Activated CD4-positive, alpha-beta T cell treated with anti-CD3 and anti-CD28 coated beads, Interleukin-2, amount 50 U/mL, for 4 hours (primary cell): ENCODE measurements around the gene ENKD1.

Source experiments
- DNase-seq, 2 experiments: peaks; one replicate each; pipeline ENCODE4 v3.0.0-alpha.2; 2020

Gene ENKD1

GRCh38 chr16:67648088-67648763 is 18.3 kb downstream of the ENKD1 start:
- DNase-seq: no peak

DNA sequence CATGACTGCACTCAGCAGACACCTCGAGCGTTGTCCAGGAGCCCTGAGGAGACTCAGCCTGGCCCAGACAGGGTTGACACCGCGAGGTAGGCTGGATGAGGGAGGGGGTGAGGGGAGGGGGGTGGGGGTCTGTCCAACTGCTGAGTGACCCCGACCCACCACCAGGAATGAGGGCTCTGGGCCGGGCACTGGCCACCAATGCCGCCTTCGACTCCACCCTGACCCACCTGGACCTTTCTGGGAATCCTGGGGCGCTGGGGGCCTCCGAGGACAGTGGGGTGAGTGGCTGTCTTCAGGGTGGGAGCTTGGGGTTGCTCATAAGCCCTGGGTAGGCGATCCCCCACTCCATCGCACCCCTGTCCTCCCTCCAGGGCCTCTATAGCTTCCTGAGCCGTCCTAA is 18.9 kb downstream of the ENKD1 start:
- DNase-seq: no peak

DNA sequence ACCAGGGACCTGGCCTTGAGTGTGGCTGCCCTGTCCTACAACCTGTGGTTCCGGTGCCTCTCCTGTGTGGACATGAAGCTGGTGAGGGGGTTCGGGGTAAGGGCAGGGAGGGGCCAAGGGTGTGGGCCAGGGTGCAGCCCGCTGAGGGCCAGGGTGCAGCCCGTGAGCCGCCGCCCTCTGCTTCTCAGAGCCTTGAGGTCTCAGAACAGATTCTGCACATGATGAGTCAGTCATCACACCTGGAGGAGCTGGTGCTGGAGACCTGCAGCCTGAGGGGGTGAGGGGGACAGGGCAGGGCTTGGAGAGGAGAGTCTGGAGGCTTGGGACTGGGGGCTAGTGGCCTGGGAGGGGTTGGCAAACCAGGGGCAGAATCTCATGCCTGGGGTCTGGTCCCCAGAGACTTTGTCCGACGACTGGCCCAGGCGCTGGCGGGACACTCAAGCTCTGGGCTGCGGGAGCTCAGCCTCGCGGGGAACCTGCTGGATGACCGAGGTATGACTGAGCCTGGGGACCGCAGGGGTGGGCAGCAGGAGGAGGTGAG is 19.4 kb downstream of the ENKD1 start:
- DNase-seq: no peak

GRCh38 chr16:67645397-67646121 is 21.0 kb downstream of the ENKD1 start:
- no peak for DNase-seq

DNA sequence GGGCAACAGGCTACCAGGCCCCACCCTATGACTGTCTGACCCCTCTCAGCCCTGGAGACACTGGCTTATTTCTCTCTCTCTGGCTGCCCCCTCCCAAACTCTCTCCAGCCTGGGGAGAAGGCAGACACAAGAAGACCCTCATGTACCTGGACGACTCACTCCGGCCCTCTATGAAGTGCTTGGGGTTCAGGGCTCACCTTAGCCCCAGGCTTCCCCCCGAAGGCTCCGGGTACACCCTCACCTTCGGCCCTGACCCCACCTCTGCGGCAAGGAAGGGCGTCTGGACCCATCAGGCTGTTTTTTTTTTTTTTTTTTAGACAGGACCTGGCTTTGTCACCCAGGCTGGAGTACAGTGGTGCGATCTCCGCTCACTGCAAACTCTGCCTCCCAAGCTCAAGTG is 22.5 kb downstream of the ENKD1 start:
- no peak for DNase-seq

GRCh38 chr16:67641779-67642708 is 24.5 kb downstream of the ENKD1 start:
- DNase-seq: no peak

DNA sequence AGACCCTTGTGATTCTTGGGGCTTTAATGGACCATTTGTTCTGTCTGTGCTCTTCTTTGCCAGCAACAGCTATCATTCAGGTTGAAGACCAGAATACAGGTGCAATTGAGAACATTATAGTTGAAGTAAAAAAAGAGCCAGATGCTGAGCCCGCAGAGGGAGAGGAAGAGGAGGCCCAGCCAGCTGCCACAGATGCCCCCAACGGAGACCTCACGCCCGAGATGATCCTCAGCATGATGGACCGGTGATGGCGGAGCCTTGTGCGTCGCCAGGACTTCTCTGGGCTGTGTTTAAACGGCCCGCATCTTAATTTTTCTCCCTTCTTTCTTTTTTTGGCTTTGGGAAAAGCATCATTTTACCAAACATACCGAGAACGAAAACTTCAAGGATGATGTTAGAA is 28.9 kb downstream of the ENKD1 start:
- no peak for DNase-seq

DNA sequence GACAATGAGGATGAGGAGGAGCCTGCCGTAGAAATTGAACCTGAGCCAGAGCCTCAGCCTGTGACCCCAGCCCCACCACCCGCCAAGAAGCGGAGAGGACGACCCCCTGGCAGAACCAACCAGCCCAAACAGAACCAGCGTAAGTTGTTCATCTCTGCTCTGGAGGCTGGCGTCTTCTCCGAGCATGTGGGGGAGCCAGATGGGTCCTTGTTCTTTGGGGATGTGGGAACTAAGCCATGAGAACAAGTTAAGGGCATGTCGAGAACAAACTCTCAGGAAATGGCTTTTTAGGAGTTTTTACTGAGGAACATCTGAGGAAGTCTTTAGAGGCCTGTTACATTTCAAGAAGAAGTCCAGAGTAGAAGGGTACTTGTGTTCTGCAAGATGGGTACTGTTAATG is 29.8 kb downstream of the ENKD1 start:
- DNase-seq: no peak

- DNase-seq: no peak
Observed at GRCh38 chr16:67632415-67633172, 34.0 kb downstream of the ENKD1 start.

- DNase-seq: no peak
Observed at GRCh38 chr16:67628216-67628615, 38.3 kb downstream of the ENKD1 start.

- no peak for DNase-seq
Observed at GRCh38 chr16:67613808-67614207, 52.7 kb downstream of the ENKD1 start.
